NCI-H1694 treated with DMSO at 0.1 percent for 48 hours (cell line): Measurements from ENCODE around the gene TCERG1L.

ENCODE experiments used
- DNase-seq: peaks from one replicate; lab custom pipeline; 2025; lab: John Stamatoyannopoulos, UW

TCERG1L gene

GRCh38 chr10:131207176-131207575 lies 104.3 kb downstream of the TCERG1L start:
- DNase-seq = no peak

GRCh38 chr10:131206111-131206995 lies 105.2 kb downstream of the TCERG1L start:
- no peak for DNase-seq

GRCh38 chr10:131205556-131205955 lies 106.0 kb downstream of the TCERG1L start:
- DNase-seq = no peak

- DNase-seq = no peak
Observed at GRCh38 chr10:131204406-131205152, 106.9 kb downstream of the TCERG1L start.

GRCh38 chr10:131203456-131204357 lies 107.8 kb downstream of the TCERG1L start:
- no peak for DNase-seq

- no peak for DNase-seq
Observed at GRCh38 chr10:131202990-131203389, 108.5 kb downstream of the TCERG1L start.

GRCh38 chr10:131201741-131202515 lies 109.6 kb downstream of the TCERG1L start:
- no peak for DNase-seq

- DNase-seq = no peak
Observed at GRCh38 chr10:131200856-131201470, 110.6 kb downstream of the TCERG1L start.

- no peak for DNase-seq
Observed at GRCh38 chr10:131199646-131200045, 111.9 kb downstream of the TCERG1L start.

GRCh38 chr10:131198843-131199242 lies 112.7 kb downstream of the TCERG1L start:
- no peak for DNase-seq

- DNase-seq = no peak
Observed at GRCh38 chr10:131198401-131198800, 113.1 kb downstream of the TCERG1L start.

GRCh38 chr10:131196176-131196885 lies 115.2 kb downstream of the TCERG1L start:
- DNase-seq = no peak

GRCh38 chr10:131195558-131196159 lies 115.9 kb downstream of the TCERG1L start:
- DNase-seq = no peak

- DNase-seq = no peak
Observed at GRCh38 chr10:131195116-131195515, 116.4 kb downstream of the TCERG1L start.

GRCh38 chr10:131193923-131194322 lies 117.6 kb downstream of the TCERG1L start:
- DNase-seq = no peak

- DNase-seq = no peak
Observed at GRCh38 chr10:131188494-131188893, 123.0 kb downstream of the TCERG1L start.

- DNase-seq = no peak
Observed at GRCh38 chr10:131187926-131188325, 123.6 kb downstream of the TCERG1L start.

GRCh38 chr10:131187274-131187673 lies 124.2 kb downstream of the TCERG1L start:
- no peak for DNase-seq

- DNase-seq = no peak
Observed at GRCh38 chr10:131186547-131187253, 124.8 kb downstream of the TCERG1L start.
